ENCODE data around the gene UNC13A.

The UNC13A gene

GRCh38 chr19:17687857-17688784 lies at the start of gene UNC13A:
TSS of gene UNC13A (minus strand) at chr19:17688354. CDS start at chr19:17688199, 155 bp downstream.
- peak; percentile 55 for FAIRE-seq

DNA sequence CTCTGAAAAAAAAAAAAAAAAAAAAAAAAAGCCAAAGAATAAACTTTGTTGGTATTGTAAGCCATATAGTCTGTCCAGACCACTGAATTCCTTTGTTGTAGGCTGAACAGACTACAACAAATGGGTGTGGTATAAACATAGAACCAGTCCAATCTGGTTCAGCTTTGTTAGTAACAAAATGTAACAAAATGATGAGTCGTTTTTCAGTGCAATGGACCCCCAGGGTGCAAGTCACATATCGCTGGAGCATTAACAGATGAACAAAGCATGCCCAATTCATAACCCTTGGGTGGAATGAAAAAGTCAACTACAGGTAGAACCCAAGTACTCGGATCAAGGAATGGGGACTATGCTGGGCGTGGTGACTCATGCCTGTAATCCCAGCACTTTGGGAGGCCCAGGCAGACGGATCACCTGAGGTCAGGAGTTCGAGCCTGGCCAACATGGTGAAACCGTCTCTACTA lies 49.6 kb upstream of the UNC13A start:
- DNase-seq (ENCODE audit: insufficient read length, low spot score), result no peak

More at GRCh38 chr19:17687857-17688784, at the start of gene UNC13A:
- peak; percentile 62 for DNase-seq (ENCODE audit: insufficient read length, low spot score)

DNA sequence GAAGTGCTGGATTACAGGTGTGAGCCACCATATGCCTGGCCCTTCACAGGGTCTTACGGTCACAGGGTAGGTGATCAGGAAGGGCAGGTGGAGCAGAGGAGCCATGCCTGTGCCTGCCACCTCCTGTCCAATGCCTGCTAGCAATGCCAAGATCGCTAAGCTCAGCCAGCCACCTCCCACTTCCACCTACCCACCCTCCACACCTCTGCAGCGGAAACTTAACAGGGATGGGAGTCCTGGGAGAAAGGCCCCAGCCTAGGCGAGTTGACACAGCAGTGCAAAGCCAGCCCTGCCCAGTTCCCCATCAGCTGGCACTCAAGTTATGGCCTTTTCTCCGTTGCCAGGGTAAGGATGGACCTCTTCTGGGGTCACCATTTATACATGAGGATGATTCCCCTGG lies 47.3 kb upstream of the UNC13A start:
- DNase-seq (ENCODE audit: insufficient read length, low spot score) (no peak), FAIRE-seq (no peak)

More for the DNA sequence above, 49.6 kb upstream of the UNC13A start:
- no peak for FAIRE-seq

GRCh38 chr19:17734146-17734545 lies 46.0 kb upstream of the UNC13A start:
- FAIRE-seq (no peak), DNase-seq (ENCODE audit: insufficient read length, low spot score) (no peak)

- FAIRE-seq (no peak), DNase-seq (ENCODE audit: insufficient read length, low spot score) (no peak)
Measured at GRCh38 chr19:17733127-17733526, 45.0 kb upstream of the UNC13A start.

DNA sequence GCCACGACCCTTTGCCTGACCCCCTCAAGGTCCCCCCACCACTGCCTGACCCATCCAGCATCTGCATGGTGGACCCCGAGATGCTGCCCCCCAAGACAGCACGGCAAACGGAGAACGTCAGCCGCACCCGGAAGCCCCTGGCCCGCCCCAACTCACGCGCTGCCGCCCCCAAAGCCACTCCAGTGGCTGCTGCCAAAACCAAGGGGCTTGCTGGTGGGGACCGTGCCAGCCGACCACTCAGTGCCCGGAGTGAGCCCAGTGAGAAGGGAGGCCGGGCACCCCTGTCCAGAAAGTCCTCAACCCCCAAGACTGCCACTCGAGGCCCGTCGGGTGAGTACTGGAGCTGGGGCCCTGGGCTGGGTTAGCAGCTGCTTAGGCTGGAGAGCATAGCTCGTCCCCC lies 39.7 kb upstream of the UNC13A start:
- no peak for FAIRE-seq
- DNase-seq (ENCODE audit: insufficient read length, low spot score), result no peak

GRCh38 chr19:17726964-17727773 lies 39.0 kb upstream of the UNC13A start:
- FAIRE-seq, result no peak
- DNase-seq (ENCODE audit: insufficient read length, low spot score), result no peak

GRCh38 chr19:17726136-17726741 lies 38.1 kb upstream of the UNC13A start:
- no peak for FAIRE-seq
- no peak for DNase-seq (ENCODE audit: insufficient read length, low spot score)

DNA sequence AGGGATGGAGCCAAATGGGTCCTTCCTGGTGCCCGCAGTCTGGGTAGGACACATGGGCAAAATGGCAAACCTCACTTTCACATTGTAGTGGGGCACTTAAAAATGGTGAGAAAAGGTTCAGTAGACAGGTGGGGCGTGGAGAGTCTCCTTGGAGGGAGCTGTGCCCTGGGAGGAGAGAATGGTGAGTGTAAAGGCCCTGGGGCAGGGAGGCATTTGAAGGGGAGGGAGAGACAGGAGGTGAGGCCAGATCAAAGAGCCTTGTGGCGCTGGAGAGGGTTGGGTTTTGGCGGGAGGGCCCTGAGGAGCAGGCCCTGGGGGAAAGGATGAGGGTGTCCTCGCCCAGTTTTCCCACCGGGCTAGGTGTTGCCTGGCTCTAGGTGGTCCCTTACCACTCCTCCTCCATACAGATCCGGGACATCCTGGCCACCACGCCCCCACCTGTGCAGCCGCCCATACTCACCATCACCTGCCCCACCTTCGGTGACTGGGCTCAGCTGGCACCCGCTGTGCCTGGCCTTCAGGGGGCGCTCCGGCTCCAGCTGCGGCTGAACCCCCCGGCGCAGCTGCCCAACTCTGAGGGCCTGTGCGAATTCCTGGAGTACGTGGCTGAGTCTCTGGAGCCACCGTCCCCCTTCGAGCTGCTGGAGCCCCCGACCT lies 37.4 kb upstream of the UNC13A start:
- DNase-seq (ENCODE audit: insufficient read length, low spot score) (no peak), FAIRE-seq (no peak)

DNA sequence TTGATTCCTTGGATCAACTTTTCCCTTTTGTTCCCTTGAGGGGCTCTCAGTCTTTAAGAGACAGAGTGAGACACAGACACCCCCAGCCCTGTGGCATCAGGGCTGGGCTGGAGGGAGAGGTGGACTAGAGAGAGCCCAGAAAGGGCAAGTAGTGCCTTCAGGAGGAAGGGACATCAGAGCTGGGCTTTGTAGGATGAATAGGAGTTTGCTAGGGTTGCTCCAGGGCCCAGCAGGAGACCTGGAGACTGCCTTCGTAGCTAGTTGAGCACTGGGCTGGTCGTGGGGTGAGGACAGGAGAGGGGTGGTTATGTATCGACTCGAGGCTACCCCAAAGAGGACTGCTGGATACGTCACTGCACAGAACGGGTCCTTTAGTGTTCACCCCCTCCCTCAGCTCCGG lies 36.5 kb upstream of the UNC13A start:
- FAIRE-seq, result no peak
- DNase-seq (ENCODE audit: insufficient read length, low spot score), result no peak

DNA sequence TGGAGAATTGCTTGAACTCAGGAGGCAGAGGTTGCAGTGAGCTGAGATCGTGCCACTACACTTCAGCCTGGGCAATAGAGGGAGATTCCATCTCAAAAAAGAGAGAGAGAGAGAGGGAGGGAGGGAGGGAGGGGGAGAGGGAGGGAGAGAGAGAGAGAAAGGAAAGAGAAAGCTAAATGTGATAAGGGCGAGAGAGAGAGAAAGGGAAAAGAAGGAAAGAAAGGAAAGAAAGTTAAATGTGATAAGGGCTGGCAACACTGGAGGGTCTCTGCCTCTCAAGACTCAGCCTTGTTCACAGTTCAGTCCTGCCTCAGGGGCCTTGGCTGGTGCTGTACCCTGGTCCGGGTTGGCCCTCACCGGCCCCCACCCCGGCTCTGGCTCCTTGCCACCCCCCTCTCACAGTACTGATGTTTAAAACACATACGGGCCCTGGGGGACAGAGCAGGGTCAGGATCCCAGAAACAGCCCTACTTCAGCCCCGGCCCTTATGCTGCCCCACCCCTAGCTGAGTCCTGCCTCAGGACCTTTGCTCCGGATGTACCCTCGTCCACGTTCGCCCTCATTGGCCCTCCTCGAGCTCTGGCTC lies 34.6 kb upstream of the UNC13A start:
- DNase-seq (ENCODE audit: insufficient read length, low spot score) (no peak), FAIRE-seq (no peak)

- FAIRE-seq (no peak), DNase-seq (ENCODE audit: insufficient read length, low spot score) (no peak)
Measured at GRCh38 chr19:17721821-17722220, 33.7 kb upstream of the UNC13A start.

GRCh38 chr19:17721111-17721628 lies 33.0 kb upstream of the UNC13A start:
- DNase-seq (ENCODE audit: insufficient read length, low spot score), result no peak
- no peak for FAIRE-seq

DNA sequence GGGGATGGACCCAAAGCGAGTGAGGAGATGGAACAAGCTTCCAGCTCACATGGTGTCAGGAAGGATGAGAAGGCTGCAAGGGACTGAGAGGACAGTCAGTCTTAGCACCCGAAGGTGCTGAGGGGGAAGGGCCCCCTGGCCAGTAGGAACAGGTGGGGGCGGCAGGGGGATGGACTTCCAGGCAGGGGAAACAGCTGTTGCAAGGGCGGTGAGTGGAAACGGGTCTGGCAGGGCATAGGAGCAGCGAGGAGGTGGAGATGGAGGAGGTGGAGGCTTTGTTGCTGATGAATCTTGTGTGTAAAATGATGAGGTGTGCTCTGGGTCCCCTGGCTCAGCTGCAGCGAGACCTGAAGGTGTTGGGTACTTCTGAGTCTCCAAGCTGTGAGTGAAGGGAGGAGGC lies 32.3 kb upstream of the UNC13A start:
- DNase-seq (ENCODE audit: insufficient read length, low spot score), result no peak
- FAIRE-seq, result peak; percentile 42

DNA sequence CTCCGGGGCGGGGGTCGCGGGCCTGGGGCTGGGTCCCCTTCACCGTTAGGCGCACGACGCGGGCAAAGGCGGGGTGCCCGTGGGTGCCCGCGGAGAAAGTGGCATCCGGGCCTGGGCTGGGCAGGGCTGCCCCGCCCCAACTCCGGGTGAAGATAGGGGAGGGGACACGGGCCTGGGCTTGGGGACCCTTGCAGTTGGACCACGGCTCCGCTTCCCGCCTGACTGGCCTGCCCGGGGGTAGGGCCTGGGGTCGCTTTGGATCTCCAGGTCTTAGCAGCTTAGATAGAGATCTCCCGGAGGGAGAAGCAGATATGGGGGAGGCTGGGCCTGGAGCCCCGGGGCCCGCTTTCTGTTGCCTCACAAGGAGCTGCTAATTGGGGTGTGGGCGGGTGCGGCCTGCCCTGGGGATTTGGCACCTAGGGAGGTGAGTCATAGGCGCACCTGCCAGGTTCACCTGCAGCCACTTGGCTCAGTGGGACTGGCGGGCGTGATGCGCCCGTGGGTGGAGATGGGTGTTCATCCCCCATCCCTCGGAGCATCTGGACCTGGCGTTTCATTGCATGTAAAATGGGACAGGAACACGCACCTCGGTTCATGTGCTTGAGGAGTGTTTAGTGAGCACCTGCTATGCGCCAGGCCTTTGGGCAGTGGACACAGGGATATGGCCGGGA lies 31.7 kb upstream of the UNC13A start:
- FAIRE-seq (no peak), DNase-seq (ENCODE audit: insufficient read length, low spot score) (no peak)

- peak; percentile 67 for FAIRE-seq
- peak; percentile 77 for DNase-seq (ENCODE audit: insufficient read length, low spot score)
Measured at GRCh38 chr19:17718947-17719711, 31.0 kb upstream of the UNC13A start, which contains the start of gene MAP1S. TSS of gene MAP1S (plus strand) at chr19:17719480. CDS start at chr19:17719503, 23 bp downstream.

DNA sequence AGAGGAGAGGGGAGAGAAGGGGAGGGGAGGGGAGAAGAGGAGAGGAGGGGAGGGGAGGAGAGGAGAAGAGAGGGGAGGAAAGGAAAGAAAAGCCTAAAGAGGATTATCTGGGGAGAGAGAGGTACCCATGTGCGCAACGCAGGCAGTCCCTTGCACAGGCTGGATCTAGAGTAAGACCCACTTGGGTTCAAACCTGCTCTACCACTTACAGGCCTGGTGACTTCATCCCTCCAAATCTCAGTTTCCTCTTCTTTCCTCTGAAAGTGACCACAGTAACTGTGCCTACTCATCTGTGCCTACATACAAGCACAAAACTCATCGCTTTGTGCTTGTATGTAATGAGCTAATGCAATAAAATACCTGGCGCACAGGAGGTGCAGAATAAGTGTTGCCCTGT lies 30.4 kb upstream of the UNC13A start:
- FAIRE-seq (no peak), DNase-seq (ENCODE audit: insufficient read length, low spot score) (no peak)

DNA sequence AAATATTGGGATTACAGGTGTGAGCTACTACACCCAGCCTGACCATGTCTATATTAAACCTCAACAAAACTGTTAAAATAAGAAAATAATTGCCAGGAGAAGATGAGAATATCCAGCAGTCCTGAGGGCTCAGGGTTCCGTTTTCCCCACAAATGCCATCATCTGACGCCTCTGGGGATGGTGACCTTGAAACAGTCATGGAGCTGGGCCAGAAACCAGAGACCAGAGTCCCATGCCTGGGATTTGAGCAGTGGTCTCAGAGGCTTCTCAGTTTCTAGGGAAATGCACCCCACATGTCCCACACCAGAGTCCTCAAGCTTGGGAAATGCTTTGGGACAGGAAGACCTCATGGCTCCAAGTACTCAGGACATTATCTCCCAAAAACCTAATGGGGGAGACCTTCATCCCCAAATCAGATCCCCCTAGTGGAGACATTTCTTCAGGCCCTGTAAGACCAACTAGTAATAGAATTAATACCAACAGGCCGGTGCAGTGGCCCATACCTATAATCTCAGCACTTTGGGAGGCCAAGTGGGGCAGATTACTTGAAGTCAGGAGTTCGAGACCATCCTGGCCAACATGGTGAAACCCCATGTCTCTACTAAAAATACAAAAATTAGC lies 28.3 kb upstream of the UNC13A start:
- FAIRE-seq (no peak), DNase-seq (ENCODE audit: insufficient read length, low spot score) (no peak)

Measured in HTR-8/SVneo (cell line).